WERI-Rb-1 (cell line): ENCODE results near the gene SRL.

ENCODE experiments used
- DNase-seq: peaks from one replicate; pipeline ENCODE4 v3.0.0-alpha.2; 2020
- H3K27ac ChIP-seq: fragments of 250-450 bp; sonication (Bioruptor Pico); 2 replicates; pipeline ENCODE4 v1.5.1; 2020; ENCODE audit warnings: mild to moderate bottlenecking, moderate library complexity
- H3K27me3 ChIP-seq: fragments of 250-450 bp; sonication (Bioruptor Pico); 2 replicates; pipeline ENCODE4 v1.5.1; 2021; ENCODE audit warnings: mild to moderate bottlenecking, low read depth, moderate library complexity; ENCODE audit not compliant: insufficient read depth, severe bottlenecking
- H3K36me3 ChIP-seq: fragments of 250-450 bp; sonication (Bioruptor Pico); 2 replicates; pipeline ENCODE4 v1.5.1; 2020; ENCODE audit warnings: mild to moderate bottlenecking, moderate library complexity
- H3K4me3 ChIP-seq: 2 replicates; pipeline ENCODE4 v1.5.1; 2011; ENCODE audit warnings: low read depth, mild to moderate bottlenecking, control low read depth, low read length
- H3K9me3 ChIP-seq: fragments of 250-450 bp; sonication (Bioruptor Pico); 2 replicates; pipeline ENCODE4 v1.5.1; 2021; ENCODE audit warnings: mild to moderate bottlenecking, moderate library complexity; ENCODE audit not compliant: severe bottlenecking
- TF ChIP-seq, protein P1 (sequence below): IDR thresholded peaks from 2 replicates; pipeline ENCODE4 v1.5.1; 2011; ENCODE audit warnings: low read depth, mild to moderate bottlenecking, control low read depth, inconsistent platforms, low read length

Gene SRL

DNA sequence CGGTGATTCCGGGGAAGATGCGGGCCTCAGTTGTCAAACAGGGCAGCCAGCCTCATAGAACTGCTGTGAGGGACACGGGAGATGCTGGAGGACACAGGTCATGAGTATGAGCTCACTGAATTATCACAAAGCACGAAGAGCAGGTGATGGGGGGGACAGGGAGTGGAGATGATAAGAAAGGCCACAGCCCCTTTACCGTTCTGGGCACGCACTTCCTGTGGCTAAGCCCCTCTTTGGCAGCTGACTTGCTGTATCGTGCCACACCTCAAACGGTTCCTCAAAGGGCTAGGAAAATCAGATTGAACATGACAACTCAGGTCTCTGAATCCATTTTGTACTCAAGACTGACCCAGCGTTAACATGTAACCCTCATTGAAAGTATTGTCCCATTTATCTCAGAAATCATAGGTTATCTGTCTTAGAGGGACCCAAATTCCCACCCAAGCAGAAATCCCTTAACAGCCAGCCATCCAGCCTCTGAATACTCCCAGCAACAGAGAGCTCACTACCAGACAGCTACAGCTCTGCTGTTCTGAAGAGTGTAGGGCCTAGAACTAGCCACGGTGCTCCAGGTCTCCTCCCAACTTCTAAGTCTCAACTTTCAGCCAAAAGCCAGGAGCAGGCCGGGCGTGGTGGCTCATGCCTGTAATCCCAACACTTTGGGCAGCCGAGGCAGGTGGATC is 5.0 kb upstream of the SRL start:
- DNase-seq = no peak
- H3K9me3 ChIP-seq = peaks cover 13% of the 10 kb centered on the region
- H3K36me3 ChIP-seq = no peaks in the 10 kb centered on the region
- TF ChIP-seq, protein P1, sequence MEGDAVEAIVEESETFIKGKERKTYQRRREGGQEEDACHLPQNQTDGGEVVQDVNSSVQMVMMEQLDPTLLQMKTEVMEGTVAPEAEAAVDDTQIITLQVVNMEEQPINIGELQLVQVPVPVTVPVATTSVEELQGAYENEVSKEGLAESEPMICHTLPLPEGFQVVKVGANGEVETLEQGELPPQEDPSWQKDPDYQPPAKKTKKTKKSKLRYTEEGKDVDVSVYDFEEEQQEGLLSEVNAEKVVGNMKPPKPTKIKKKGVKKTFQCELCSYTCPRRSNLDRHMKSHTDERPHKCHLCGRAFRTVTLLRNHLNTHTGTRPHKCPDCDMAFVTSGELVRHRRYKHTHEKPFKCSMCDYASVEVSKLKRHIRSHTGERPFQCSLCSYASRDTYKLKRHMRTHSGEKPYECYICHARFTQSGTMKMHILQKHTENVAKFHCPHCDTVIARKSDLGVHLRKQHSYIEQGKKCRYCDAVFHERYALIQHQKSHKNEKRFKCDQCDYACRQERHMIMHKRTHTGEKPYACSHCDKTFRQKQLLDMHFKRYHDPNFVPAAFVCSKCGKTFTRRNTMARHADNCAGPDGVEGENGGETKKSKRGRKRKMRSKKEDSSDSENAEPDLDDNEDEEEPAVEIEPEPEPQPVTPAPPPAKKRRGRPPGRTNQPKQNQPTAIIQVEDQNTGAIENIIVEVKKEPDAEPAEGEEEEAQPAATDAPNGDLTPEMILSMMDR = no peak
- no peaks in the 10 kb centered on the region for H3K27me3 ChIP-seq
- no peak overlapping the region for H3K27ac ChIP-seq
- H3K4me3 ChIP-seq = no peak overlapping the region

- Histone ChIP-seq H3K9me3 (peaks cover 13% of the 10 kb centered on the region), H3K4me3 (no peak overlapping the region), H3K27me3 (no peaks in the 10 kb centered on the region), H3K36me3 (no peaks in the 10 kb centered on the region), H3K27ac (peak overlapping the region; percentile 62)
- TF ChIP-seq, protein P1 = no peak
- DNase-seq = no peak
Measured at GRCh38 chr16:4245077-4245791, 3.4 kb upstream of the SRL start.

DNA sequence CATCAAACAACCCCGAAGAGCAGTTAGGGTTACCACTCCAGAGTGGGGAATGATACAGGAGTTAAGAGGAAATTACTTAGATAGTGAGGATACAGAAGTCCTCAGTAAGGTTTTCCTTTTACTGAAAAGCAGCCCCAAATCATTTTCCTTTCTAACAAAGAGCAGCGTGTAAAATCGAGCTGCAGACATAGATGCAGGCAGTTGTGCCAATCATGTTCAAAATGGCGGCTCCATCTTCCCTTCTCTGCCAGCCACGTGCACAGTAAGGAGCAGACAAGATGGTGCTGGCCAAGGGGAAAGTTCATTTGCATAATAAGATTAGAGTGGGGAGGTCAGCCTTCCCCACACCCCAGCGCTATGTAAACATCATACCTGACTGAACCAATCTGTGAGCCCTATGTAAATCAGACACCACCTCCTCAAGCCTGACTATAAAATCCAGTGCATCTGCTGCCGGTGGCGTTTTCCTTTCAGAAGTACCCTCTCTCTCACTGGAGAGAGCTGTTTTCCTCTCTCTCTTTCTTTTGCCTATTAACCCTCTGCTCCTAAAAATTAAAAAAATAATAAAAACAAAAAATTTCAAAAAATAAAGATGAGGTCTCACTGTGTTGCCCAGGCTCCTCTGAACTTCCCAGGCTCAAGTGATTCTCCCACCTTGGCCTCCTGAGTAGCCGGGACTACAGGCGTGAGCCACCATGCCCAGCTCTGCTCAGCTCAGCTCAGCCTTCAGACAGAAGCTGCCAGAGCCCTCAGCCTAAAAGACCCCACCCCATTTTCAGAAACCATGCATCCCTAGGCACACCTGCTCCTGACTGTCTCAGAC is 2.6 kb upstream of the SRL start:
- Histone ChIP-seq H3K27ac (peak overlapping the region; percentile 62), H3K9me3 (peaks cover 13% of the 10 kb centered on the region)
- peak; percentile 89 for DNase-seq

GRCh38 chr16:4241258-4241927 is 487 bp downstream of the SRL start:
- TF ChIP-seq, protein P1 = no peak
- Histone ChIP-seq H3K27me3 (no peaks in the 10 kb centered on the region), H3K9me3 (peaks cover 17% of the 10 kb centered on the region), H3K36me3 (no peaks in the 10 kb centered on the region), H3K4me3 (no peak overlapping the region), H3K27ac (no peak overlapping the region)
- no peak for DNase-seq

More for the DNA sequence above, 2.6 kb upstream of the SRL start:
- no peaks in the 10 kb centered on the region for H3K36me3 ChIP-seq
- H3K27me3 ChIP-seq = no peaks in the 10 kb centered on the region
- TF ChIP-seq, protein P1 = no peak
- no peak overlapping the region for H3K4me3 ChIP-seq

- no peak for DNase-seq
- no peak overlapping the region for H3K4me3 ChIP-seq
- no peaks in the 10 kb centered on the region for H3K27me3 ChIP-seq
- no peaks in the 10 kb centered on the region for H3K36me3 ChIP-seq
- TF ChIP-seq, protein P1 = no peak
- H3K27ac ChIP-seq = no peak overlapping the region
- H3K9me3 ChIP-seq = peaks cover 17% of the 10 kb centered on the region
Measured at GRCh38 chr16:4240624-4241023, 1.3 kb downstream of the SRL start.
